ENCODE measurements around the gene FBH1.

DNA sequence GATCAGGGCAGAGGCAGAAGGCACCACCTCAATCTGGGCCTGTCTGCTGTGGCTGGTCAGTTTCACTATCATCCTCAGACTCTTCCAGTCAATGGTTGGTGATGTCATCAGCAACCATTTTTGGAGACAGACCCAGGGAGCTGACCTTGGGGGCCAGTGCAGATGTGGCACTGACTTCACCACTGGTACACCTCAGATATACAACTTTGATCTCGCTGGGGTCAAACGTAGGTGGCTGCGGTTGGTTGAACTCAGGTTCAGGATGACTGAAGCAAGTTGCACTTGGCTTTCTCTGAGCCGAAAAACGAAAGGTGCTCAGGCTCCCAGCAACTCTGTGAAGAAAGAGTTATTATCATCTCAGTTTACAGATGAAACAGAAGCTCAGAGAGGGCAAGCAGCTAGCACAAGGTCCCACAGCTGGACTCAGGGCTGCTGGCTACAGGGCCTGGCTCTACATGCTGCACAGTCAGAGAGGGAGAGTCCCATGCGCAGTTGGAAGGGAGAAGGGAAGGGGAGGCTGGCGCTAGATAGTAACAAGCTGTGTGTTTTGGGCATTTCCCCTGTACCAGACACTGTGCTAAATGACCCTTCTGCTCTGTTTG is 27.6 kb upstream of the FBH1 start:
- no peak for TF ChIP-seq JUND (IDR thresholded peaks at IDR 0.05; ENCODE audit: borderline replicate concordance, low read depth, low read length)
- TF ChIP-seq JUND (tag; IDR thresholded peaks at IDR 0.05; ENCODE audit: borderline replicate concordance, low read depth, low read length) = no peak
- TF ChIP-seq JUNB (CRISPR knock-in tag; conservative IDR thresholded peaks at IDR 0.05) = no peak

Data from K562 (cell line).